NOMO-1 treated with DMSO at 0.1 percent for 48 hours (cell line): ENCODE results near the gene C17orf100.
"Not testable (repeated sequence)": the region's sequence is repeated elsewhere in the genome, so short reads cannot be mapped to it uniquely, and the experiment has no call there.

Source experiments
- DNase-seq: peaks from one replicate; lab custom pipeline; 2025; ENCODE audit not compliant: unreplicated experiment; lab: John Stamatoyannopoulos, UW

Gene C17orf100

GRCh38 chr17:6640536-6641246, 10.9 kb upstream of the C17orf100 start, which contains the start of the genes KIAA0753 and TXNDC17:
KIAA0753 (minus strand) TSS chr17:6640711; CDS start chr17:6635103, 5,608 bp downstream.
TXNDC17 (plus strand) TSS chr17:6641060; CDS start chr17:6641083, 23 bp downstream.
- peak; percentile 86 for DNase-seq

- DNase-seq, result peak; percentile 28
Measured at GRCh38 chr17:6641247-6641863, 10.2 kb upstream of the C17orf100 start.

DNA sequence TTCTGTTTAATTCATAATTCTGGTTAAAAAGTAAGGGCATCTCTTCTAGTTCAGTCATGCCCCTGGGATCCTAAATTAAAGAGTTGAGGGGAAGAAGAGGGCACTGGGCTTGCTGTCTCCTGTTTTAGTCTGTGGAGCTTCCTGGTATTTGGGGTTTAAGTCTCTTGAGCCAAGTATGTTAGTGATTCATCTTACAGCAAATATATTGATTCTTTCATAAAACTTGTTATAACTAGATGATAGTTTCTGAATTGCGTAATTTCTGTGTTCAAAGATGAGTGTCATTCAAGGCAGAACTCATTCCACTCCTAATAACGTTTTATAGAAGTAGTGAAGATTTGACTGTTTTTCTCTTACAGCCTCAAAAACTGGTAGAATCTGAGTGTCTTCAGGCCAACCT, 9.0 kb upstream of the C17orf100 start:
- no peak for DNase-seq

GRCh38 chr17:6643451-6644125, 8.0 kb upstream of the C17orf100 start:
- DNase-seq, result no peak

DNA sequence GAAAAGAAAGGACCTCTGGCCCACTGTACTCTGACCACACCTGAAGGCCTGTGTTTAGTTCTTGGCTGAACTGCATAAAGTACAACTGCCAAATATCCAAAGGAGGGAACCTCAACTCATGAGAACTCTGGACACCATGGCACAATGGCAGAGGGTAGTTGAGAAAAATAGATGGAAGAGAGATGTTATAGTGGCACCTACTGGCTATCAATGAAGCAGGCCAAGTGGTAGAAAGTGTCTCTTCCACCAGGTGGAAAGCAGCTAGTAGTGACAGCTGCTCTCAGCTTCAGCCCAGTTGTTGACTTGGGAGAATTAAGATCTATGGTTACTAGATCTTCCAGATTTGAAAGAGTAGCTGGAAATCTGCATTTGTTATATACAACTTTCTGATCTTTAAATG, 3.4 kb upstream of the C17orf100 start:
- no peak for DNase-seq

DNA sequence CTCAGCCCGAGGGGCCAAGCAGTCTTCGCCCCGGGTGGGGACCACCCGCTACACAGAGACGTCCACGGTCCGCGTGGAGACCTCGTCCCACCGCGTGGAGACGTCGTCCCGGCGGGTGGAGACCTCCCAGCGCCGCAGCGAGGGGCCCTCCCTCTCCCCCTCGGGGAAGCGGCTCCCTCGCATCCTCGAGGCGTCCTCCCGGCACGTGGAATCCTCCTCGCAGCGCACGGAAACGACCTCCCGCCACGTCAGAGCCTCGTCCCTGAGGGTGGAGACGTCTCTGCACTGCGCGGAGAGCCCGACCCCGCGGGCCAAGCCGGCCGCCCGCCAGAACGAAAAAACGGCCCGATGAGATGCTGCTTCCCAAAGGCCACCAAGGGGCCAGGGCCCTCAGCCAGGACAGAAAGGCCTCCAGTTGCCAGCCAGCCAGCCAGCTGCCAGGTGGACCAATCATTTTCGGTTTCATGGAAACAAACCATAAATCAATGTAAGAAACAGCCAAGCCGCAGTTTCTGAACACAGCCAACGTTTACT, 424 bp downstream of the C17orf100 start:
- DNase-seq, result peak; percentile 23

GRCh38 chr17:6654841-6655731, 3.5 kb downstream of the C17orf100 start:
- DNase-seq, result no peak

- DNase-seq, result not testable (repeated sequence)
Measured at GRCh38 chr17:6655732-6656361, 4.3 kb downstream of the C17orf100 start.

DNA sequence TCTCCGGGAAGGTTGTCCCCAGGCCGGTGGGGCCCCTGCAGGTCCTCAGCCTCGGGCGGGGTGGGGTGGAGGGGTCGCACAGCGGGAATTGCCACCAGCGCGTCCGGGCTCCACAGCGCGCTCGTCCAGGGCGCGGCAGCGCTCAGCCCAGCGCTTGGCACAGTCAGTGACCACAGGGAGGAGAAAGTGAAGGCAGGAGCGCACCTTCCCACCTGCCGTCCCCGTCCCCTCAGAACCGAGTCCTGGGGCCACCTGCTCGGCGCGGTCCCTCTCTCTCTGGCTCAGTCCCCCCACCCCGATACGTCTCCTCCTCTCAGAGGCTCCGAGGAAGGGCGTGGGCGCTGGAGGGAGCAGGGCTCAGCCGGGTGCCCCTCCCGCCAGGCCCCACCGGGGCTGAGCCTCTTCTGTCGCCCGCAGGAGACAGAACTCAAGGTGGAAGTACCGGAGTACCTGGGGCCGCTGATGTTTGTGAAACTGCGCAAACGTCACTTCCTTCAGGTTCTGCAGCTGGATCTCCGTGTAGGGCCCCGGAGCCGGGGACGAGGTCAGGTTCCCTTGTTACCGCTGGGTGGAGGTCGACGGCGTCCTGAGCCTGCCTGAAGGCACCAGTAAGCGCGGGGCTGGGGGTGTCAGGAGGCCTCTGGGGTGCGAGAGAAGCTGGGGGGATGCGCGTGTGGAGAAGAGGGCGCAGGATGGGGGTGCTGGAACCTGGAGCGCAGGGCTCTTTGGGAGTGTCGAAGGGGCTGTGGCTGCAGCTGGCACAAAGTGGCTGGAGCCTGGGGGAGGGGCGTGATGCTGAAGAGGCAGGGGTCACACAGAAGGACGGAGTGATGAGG, 5.5 kb downstream of the C17orf100 start:
- DNase-seq, result not testable (repeated sequence)

GRCh38 chr17:6657633-6658287, 6.2 kb downstream of the C17orf100 start:
- DNase-seq, result no peak

DNA sequence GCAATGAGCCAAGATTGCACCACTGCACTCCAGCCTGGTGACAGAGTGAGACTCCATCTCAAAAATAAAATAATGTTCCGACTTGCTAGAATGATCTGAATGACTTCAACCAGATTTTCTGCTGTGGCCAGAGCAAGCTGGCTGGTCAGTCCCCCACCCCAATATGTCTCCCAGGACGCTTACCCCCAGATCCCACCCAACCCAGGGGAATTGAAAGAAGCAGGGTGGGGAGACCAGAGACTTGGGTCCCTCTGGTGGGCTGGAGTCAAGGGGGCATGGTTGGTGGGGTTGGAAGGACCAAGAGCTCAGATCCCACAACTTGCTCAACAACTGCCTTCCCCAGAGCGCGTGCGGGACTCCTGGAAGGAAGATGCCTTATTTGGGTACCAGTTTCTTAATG, 6.8 kb downstream of the C17orf100 start:
- not testable (repeated sequence) for DNase-seq

GRCh38 chr17:6660101-6660500, 8.5 kb downstream of the C17orf100 start:
- DNase-seq, result no peak

DNA sequence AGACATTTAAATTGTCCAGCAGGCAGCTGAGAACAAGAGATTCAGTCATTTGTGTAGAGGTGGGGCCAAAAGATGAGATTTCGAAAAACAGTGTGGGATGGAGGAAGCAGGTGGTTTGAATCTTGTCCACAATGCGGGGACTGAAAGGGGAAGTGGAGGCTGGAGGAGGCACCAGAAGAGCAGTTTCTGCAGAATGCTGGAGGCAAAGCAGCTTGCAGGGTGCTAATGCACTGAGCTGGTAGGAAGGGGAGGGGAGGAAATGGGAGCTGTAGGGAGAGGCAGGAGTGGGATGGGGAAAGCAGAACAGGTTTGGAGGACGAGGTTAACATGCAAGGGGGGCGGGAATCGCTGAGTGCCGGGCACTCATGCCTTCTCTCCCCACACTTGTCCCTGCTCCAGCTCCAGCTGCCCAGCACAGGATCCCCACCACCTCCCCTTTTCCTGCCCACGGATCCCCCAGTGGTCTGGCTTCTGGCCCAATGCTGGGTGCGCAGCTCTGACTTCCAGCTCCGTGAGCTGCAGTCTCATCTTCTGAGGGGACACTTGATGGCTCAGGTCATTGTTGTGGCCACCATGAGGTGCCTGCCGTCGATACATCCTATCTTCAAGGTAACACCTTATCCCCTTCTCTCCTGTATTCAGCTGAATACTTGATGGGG, 9.4 kb downstream of the C17orf100 start:
- peak; percentile 83 for DNase-seq

GRCh38 chr17:6661464-6661848, 9.9 kb downstream of the C17orf100 start:
- DNase-seq, result no peak

GRCh38 chr17:6663200-6663599, 11.6 kb downstream of the C17orf100 start:
- not testable (repeated sequence) for DNase-seq

DNA sequence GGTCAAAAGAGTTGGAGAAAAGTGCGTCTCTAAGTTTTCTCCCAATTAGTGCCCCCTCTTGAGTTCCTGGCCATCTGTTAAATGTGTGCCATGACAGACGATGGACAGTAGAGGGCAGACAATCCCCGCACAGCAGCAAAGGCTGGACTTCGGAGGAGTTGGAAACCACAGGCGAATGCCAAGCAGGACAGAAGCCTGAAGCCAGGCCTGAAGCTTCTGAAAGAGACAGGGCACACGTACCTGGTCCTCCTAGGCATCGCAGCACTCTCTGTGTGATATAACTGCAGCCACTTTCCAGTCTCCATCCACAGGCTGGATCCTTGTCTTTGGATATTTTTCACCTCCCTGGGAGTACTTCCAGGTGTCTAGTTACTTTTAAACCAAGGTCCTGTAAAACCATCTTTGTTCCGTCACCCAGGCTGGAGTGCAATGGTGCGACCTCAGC, 14.5 kb downstream of the C17orf100 start:
- DNase-seq, result peak; percentile 62

DNA sequence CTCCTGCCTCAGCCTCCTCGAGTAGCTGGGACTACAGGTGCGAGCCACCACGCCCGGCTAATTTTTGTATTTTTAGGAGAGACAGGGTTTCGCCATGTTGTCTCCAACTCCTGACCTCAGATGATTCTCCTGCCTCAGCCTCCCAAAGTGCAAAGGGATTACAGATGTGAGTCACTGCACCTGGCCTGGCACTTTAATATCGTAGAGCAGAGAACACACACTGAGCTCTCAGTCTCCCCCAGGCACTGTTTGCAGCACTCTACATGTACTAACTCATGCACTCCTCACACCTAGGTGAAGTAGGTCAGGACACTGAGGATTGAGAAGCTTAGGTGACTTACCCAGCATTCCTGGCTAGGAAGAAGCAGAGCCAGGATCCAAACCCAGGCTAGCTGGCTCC, 15.0 kb downstream of the C17orf100 start:
- DNase-seq, result no peak

- DNase-seq, result no peak
Measured at GRCh38 chr17:6667516-6667915, 16.0 kb downstream of the C17orf100 start.
